ENCODE results near the gene RPS6KL1.

GRCh38 chr14:74963705-74964271 lies 40.7 kb upstream of the RPS6KL1 start:
- TF ChIP-seq CTCF (conservative IDR thresholded peaks at IDR 0.05) (no peak), EZH2 (IDR thresholded peaks at IDR 0.05; ENCODE audit: low read depth) (no peak)

Measured in PC-9 (cell line).